HCT116 (cell line): ENCODE results near the gene TAS1R2. TPM values are rescaled to one million over a fixed set of nuclear protein-coding genes. Genes with fewer than 3 reads are reported as not detected.

Experiments used
- ATAC-seq: fragments of 200-7000 bp; cut with Tn5 transposase; 2 replicates; pipeline ENCODE4 v1.9.1; 2020; ENCODE audit warnings: mild to moderate bottlenecking, moderate library complexity
- BruUV-seq: library from RNA; stranded (reverse); fragments of 400-500 nt; replicated peaks from 2 replicates; lab custom pipeline; 2021; lab: Mats Ljungman, UMichigan
- CTCF ChIA-PET: fragments of 300-600 bp; sonication (Branson Sonifier 250); formaldehyde crosslinking; loops from one replicate; lab custom pipeline; 2021; ENCODE audit warnings: antibody characterized with exemption; lab: Charles Lee
- POLR2A ChIA-PET: fragments of 300-600, 350-600 bp; sonication (Branson Sonifier 250); formaldehyde crosslinking; loops from one replicate; lab custom pipeline; 2021; ENCODE audit warnings: antibody characterized with exemption; lab: Charles Lee
- RAD21 ChIA-PET, 2 experiments: fragments of 300-600 bp; sonication (Branson Sonifier 250); formaldehyde crosslinking; loops; one replicate each; lab custom pipeline; 2023; ENCODE audit warnings: low total read pairs in 2 of 2; ENCODE audit not compliant: uncharacterized antibody in 2 of 2, unreplicated experiment in 2 of 2, low non-redundant PET in 1 of 2; lab: Charles Lee
- DNase-seq: peaks from one replicate; pipeline ENCODE4 v3.0.0-alpha.2; 2010; ENCODE audit warnings: low read depth, low spot score
- H2AFZ ChIP-seq: fragments of 200-600 bp; shearing (Covaris generic), sonication (generic); 2 replicates; pipeline ENCODE4 v1.6.1; 2017; ENCODE audit warnings: low read depth, mixed run types, mixed read lengths, antibody characterized with exemption, low read length; ENCODE audit not compliant: poor library complexity, severe bottlenecking
- H3K27ac ChIP-seq: 2 replicates; pipeline ENCODE4 v1.5.1; 2012; ENCODE audit warnings: low read depth, low read length
- H3K27me3 ChIP-seq: fragments of 200-600 bp; sonication (generic); 2 replicates; pipeline ENCODE4 v1.6.1; 2016; ENCODE audit warnings: mixed run types, low read length, mixed read lengths; ENCODE audit not compliant: insufficient read depth
- H3K36me3 ChIP-seq, 2 experiments: fragments of 200-500 bp in 1 of 2; fragments of 200-600 bp in 1 of 2; sonication (Bioruptor generic) in 1 of 2; sonication (generic) in 1 of 2; 2 replicates each; pipeline versions ENCODE4 v1.5.1 to v1.6.1; 2014 to 2016; ENCODE audit warnings: low read length in 2 of 2, inconsistent platforms in 1 of 2, mixed read lengths in 1 of 2, mixed run types in 1 of 2; ENCODE audit not compliant: insufficient read depth in 2 of 2, control insufficient read depth in 1 of 2
- H3K4me1 ChIP-seq, 2 experiments: fragments of 200-600 bp in 1 of 2; sonication (generic) in 1 of 2; 2 replicates each; pipeline versions ENCODE4 v1.5.1 to v1.6.1; 2012 to 2017; ENCODE audit warnings: low read length in 2 of 2, inconsistent platforms in 1 of 2, mild to moderate bottlenecking in 1 of 2, mixed read lengths in 1 of 2, mixed run types in 1 of 2, moderate library complexity in 1 of 2; ENCODE audit not compliant: insufficient read depth in 2 of 2, control insufficient read depth in 1 of 2
- H3K4me2 ChIP-seq: fragments of 200-600 bp; sonication (generic); 2 replicates; pipeline ENCODE4 v1.6.1; 2017; ENCODE audit warnings: mixed run types, low read length, mixed read lengths
- H3K4me3 ChIP-seq, 2 experiments: fragments of 200-600 bp in 1 of 2; sonication (generic) in 1 of 2; replicated peaks in 1 of 2; 2 replicates each; pipeline ENCODE4 v1.5.1; 2011 to 2016; ENCODE audit warnings: low read length in 2 of 2, control low read depth in 1 of 2, low read depth in 1 of 2, mild to moderate bottlenecking in 1 of 2, mixed read lengths in 1 of 2, mixed run types in 1 of 2
- H3K79me2 ChIP-seq: fragments of 200-600 bp; sonication (generic); 2 replicates; pipeline ENCODE4 v1.6.1; 2017; ENCODE audit warnings: mild to moderate bottlenecking, mixed run types, low read length, moderate library complexity, mixed read lengths; ENCODE audit not compliant: insufficient read depth
- H3K9ac ChIP-seq: fragments of 200-600 bp; sonication (generic); 2 replicates; pipeline ENCODE4 v1.6.1; 2016; ENCODE audit warnings: low read length, mixed read lengths
- H3K9me2 ChIP-seq: fragments of 200-600 bp; sonication (generic), shearing (Covaris generic); 2 replicates; pipeline ENCODE4 v1.6.1; 2017; ENCODE audit warnings: mixed run types, mild to moderate bottlenecking, moderate library complexity; ENCODE audit not compliant: insufficient read depth
- H3K9me3 ChIP-seq, 2 experiments: fragments of 200-500 bp in 1 of 2; fragments of 200-600 bp in 1 of 2; sonication (Bioruptor generic) in 1 of 2; sonication (generic) in 1 of 2; 2 replicates each; pipeline ENCODE4 v1.6.1; 2014 to 2017; ENCODE audit warnings: low read length in 2 of 2, mixed read lengths in 2 of 2, inconsistent platforms in 1 of 2, low read depth in 1 of 2, mild to moderate bottlenecking in 1 of 2, mixed run types in 1 of 2, moderate library complexity in 1 of 2; ENCODE audit not compliant: control insufficient read depth in 1 of 2, insufficient read depth in 1 of 2
- H4K20me1 ChIP-seq: fragments of 200-600 bp; sonication (generic), shearing (Covaris generic); 2 replicates; pipeline ENCODE4 v1.6.1; 2017; ENCODE audit warnings: mixed run types, mild to moderate bottlenecking, moderate library complexity; ENCODE audit not compliant: insufficient read depth
- CBX3 ChIP-seq: IDR thresholded peaks from 2 replicates; pipeline ENCODE4 v1.6.1; 2012; ENCODE audit warnings: low read depth
- CEBPB ChIP-seq: IDR thresholded peaks from 2 replicates; pipeline ENCODE4 v1.6.1; 2012; ENCODE audit warnings: low read depth
- CTCF ChIP-seq, 3 experiments: fragments of 200-600 bp in 1 of 3; sonication (generic) in 1 of 3; IDR thresholded peaks in 2 of 3; conservative IDR thresholded peaks in 1 of 3; 2 replicates each; pipeline ENCODE4 v1.5.1; 2012 to 2017; ENCODE audit warnings: low read depth in 2 of 3, low read length in 2 of 3, antibody characterized with exemption in 1 of 3, borderline replicate concordance in 1 of 3, control low read depth in 1 of 3, mild to moderate bottlenecking in 1 of 3, mixed read lengths in 1 of 3, mixed run types in 1 of 3, moderate library complexity in 1 of 3; ENCODE audit not compliant: insufficient read depth in 1 of 3
- EZH2phosphoT487 ChIP-seq: fragments of 200-600 bp; IDR thresholded peaks from 2 replicates; pipeline ENCODE4 v1.6.1; 2018; ENCODE audit warnings: antibody characterized with exemption, borderline replicate concordance
- FOSL1 ChIP-seq: IDR thresholded peaks from 2 replicates; pipeline ENCODE4 v1.6.1; 2012; ENCODE audit warnings: low read depth
- JUND ChIP-seq: IDR thresholded peaks from 2 replicates; pipeline ENCODE4 v1.6.1; 2012
- MAX ChIP-seq: IDR thresholded peaks from 2 replicates; pipeline ENCODE4 v1.6.1; 2012
- POLR2AphosphoS5 ChIP-seq: IDR thresholded peaks from 2 replicates; pipeline ENCODE4 v1.6.1; 2011; ENCODE audit warnings: mild to moderate bottlenecking, low read depth, low read length, moderate library complexity
- RAD21 ChIP-seq: IDR thresholded peaks from 2 replicates; pipeline ENCODE4 v1.6.1; 2012; ENCODE audit warnings: low read depth, mild to moderate bottlenecking
- SIN3A ChIP-seq: IDR thresholded peaks from 2 replicates; pipeline ENCODE4 v1.6.1; 2012; ENCODE audit warnings: low read depth
- TCF7L2 ChIP-seq: IDR thresholded peaks from 2 replicates; pipeline ENCODE4 v1.7.0; 2011; ENCODE audit warnings: borderline replicate concordance, inconsistent platforms; ENCODE audit not compliant: insufficient read depth, insufficient read length; ENCODE audit errors: extremely low read depth
- YY1 ChIP-seq: IDR thresholded peaks from 2 replicates; pipeline ENCODE4 v1.6.1; 2011; ENCODE audit warnings: low read length, low read depth, moderate library complexity, mild to moderate bottlenecking; ENCODE audit not compliant: insufficient replicate concordance; ENCODE audit errors: extremely low read depth
- intact Hi-C: fragments of 100-400 bp; cut with micrococcal nuclease; formaldehyde crosslinking; loops from 2 replicates; pipeline ENCODE4 v1.10.0; 2022
- total RNA-seq: library from RNA; stranded (reverse); gene quantifications from one replicate; pipeline ENCODE4 v1.2.1, GENCODE V29; 2021; ENCODE audit not compliant: unreplicated experiment

Gene TAS1R2
- total RNA-seq, 1 experiment from 2014 or later: not detected

GRCh38 chr1:18805925-18806849, 53.3 kb downstream of the TAS1R2 start:
- RAD21 ChIA-PET: no interaction called here
- H3K79me2 ChIP-seq: no peaks in the 10 kb centered on the region
- H3K36me3 ChIP-seq: no peaks in the 10 kb centered on the region
- H3K27ac ChIP-seq: no peak overlapping the region
- no peaks in the 10 kb centered on the region for H4K20me1 ChIP-seq
- H3K9me3 ChIP-seq: peaks cover 0 to 5% of the 10 kb centered on the region in 2 experiments; a peak in 1 of 4 replicates
- intact Hi-C loops: no loop called here
- DNase-seq (no peak), ATAC-seq (peak; percentile 55; the same call in 1 of the 2 replicates)
- no TSS peak for BruUV-seq
- H3K4me3 ChIP-seq: no peak overlapping the region
- H3K9me2 ChIP-seq: no peaks in the 10 kb centered on the region
- H3K4me1 ChIP-seq: peaks cover 0 to 4% of the 10 kb centered on the region in 2 experiments; a peak in 1 of 4 replicates
- no peak overlapping the region for H2AFZ ChIP-seq
- POLR2A ChIA-PET: no interaction called here
- CTCF ChIA-PET: no interaction called here
- no peaks in the 10 kb centered on the region for H3K27me3 ChIP-seq
- no peak overlapping the region for H3K4me2 ChIP-seq
- H3K9ac ChIP-seq: no peak overlapping the region
- TF ChIP-seq JUND (no peak), CTCF (IDR thresholded peaks at IDR 0.05 in 2 of 3, conservative IDR thresholded peaks at IDR 0.05 in 1 of 3; ENCODE audit: borderline replicate concordance in 1 of 3, insufficient read depth in 1 of 3, low read depth in 2 of 3, low read length in 2 of 3) (peak in 2 of 3 experiments; percentile 16 to 23; a peak in 2 of 6 replicates)

GRCh38 chr1:18805150-18805879, 54.1 kb downstream of the TAS1R2 start:
- no TSS peak for BruUV-seq
- intact Hi-C loops: no loop called here
- CTCF ChIA-PET: no interaction called here
- no peak for TF ChIP-seq RAD21
- TF ChIP-seq YY1: no peak
- TF ChIP-seq EZH2phosphoT487: no peak
- no peak for TF ChIP-seq MAX
- TF ChIP-seq CTCF (IDR thresholded peaks at IDR 0.05 in 2 of 3, conservative IDR thresholded peaks at IDR 0.05 in 1 of 3; ENCODE audit: borderline replicate concordance in 1 of 3, insufficient read depth in 1 of 3, low read depth in 2 of 3, low read length in 2 of 3): no peak
- TF ChIP-seq POLR2AphosphoS5: no peak
- no peak for TF ChIP-seq SIN3A
- TF ChIP-seq FOSL1: no peak
- no peak for TF ChIP-seq CBX3
- TF ChIP-seq TCF7L2: no peak
- TF ChIP-seq CEBPB: no peak

More at GRCh38 chr1:18805150-18805879, 54.1 kb downstream of the TAS1R2 start:
- no peak overlapping the region for H3K27ac ChIP-seq
- no peaks in the 10 kb centered on the region for H3K9me2 ChIP-seq
- ATAC-seq (no peak), DNase-seq (no peak)
- no peak overlapping the region for H3K4me3 ChIP-seq
- POLR2A ChIA-PET: no interaction called here
- H3K4me1 ChIP-seq: peaks cover 0 to 4% of the 10 kb centered on the region in 2 experiments; a peak in 1 of 4 replicates
- no peaks in the 10 kb centered on the region for H3K36me3 ChIP-seq
- no peak overlapping the region for H2AFZ ChIP-seq
- H3K9me3 ChIP-seq: peaks cover 0 to 6% of the 10 kb centered on the region in 2 experiments; a peak in 1 of 4 replicates
- no peak overlapping the region for H3K9ac ChIP-seq
- no peak overlapping the region for H3K4me2 ChIP-seq
- no peaks in the 10 kb centered on the region for H4K20me1 ChIP-seq
- no peaks in the 10 kb centered on the region for H3K79me2 ChIP-seq
- H3K27me3 ChIP-seq: no peaks in the 10 kb centered on the region
- RAD21 ChIA-PET: no interaction called here
